KMS-11 (cell line): ENCODE results near the gene NT5E.

Experiments used
- H2AFZ ChIP-seq: fragments of 200-600 bp; sonication (generic); 2 replicates; pipeline ENCODE4 v1.6.1; 2016; ENCODE audit warnings: antibody characterized with exemption, mixed run types, low read depth
- H3K27ac ChIP-seq: fragments of 200-600 bp; sonication (generic); 2 replicates; pipeline ENCODE4 v1.6.1; 2016; ENCODE audit warnings: mild to moderate bottlenecking, mixed run types
- H3K27me3 ChIP-seq: fragments of 200-600 bp; sonication (generic); 2 replicates; pipeline ENCODE4 v1.6.1; 2017; ENCODE audit warnings: mild to moderate bottlenecking, low read depth, mixed run types, moderate library complexity; ENCODE audit not compliant: insufficient read depth
- H3K36me3 ChIP-seq: fragments of 200-600 bp; sonication (generic); 2 replicates; pipeline ENCODE4 v1.6.1; 2017; ENCODE audit warnings: mild to moderate bottlenecking, mixed run types; ENCODE audit not compliant: insufficient read depth
- H3K4me1 ChIP-seq: fragments of 200-600 bp; sonication (generic); 2 replicates; pipeline ENCODE4 v1.6.1; 2016; ENCODE audit warnings: mild to moderate bottlenecking, low read depth, mixed run types; ENCODE audit not compliant: poor library complexity, severe bottlenecking
- H3K4me2 ChIP-seq: fragments of 200-600 bp; sonication (generic); 2 replicates; pipeline ENCODE4 v1.7.0; 2016; ENCODE audit warnings: mild to moderate bottlenecking, mixed run types
- H3K4me3 ChIP-seq: fragments of 200-600 bp; sonication (generic); IDR thresholded peaks from 2 replicates; pipeline ENCODE4 v1.6.1; 2017; ENCODE audit warnings: low read depth, low read length, mixed read lengths; ENCODE audit not compliant: insufficient read depth
- H3K79me2 ChIP-seq: fragments of 200-600 bp; sonication (generic); 2 replicates; pipeline ENCODE4 v1.6.1; 2016; ENCODE audit warnings: low read depth, mixed run types; ENCODE audit not compliant: insufficient read depth
- H3K9ac ChIP-seq: fragments of 200-600 bp; sonication (generic); 2 replicates; pipeline ENCODE4 v1.6.1; 2016; ENCODE audit warnings: mild to moderate bottlenecking, mixed run types
- H4K20me1 ChIP-seq: fragments of 200-600 bp; sonication (generic); 2 replicates; pipeline ENCODE4 v1.6.1; 2016; ENCODE audit warnings: mild to moderate bottlenecking, mixed run types; ENCODE audit not compliant: insufficient read depth
- TF ChIP-seq, protein P1 (sequence below): fragments of 200-600 bp; sonication (generic); conservative IDR thresholded peaks from 2 replicates; pipeline ENCODE4 v1.6.1; 2017; ENCODE audit warnings: low read depth, mild to moderate bottlenecking, antibody characterized with exemption, low read length, moderate library complexity, mixed read lengths

Gene NT5E

GRCh38 chr6:85412911-85413430 lies 36.9 kb upstream of the NT5E start:
- Histone ChIP-seq H3K4me1 (no peaks in the 10 kb centered on the region), H3K4me2 (no peak overlapping the region), H3K4me3 (no peak overlapping the region), H3K79me2 (no peaks in the 10 kb centered on the region), H2AFZ (no peak overlapping the region), H3K9ac (no peak overlapping the region), H3K27me3 (no peaks in the 10 kb centered on the region), H4K20me1 (no peaks in the 10 kb centered on the region), H3K36me3 (no peaks in the 10 kb centered on the region), H3K27ac (no peak overlapping the region)
- TF ChIP-seq, protein P1, sequence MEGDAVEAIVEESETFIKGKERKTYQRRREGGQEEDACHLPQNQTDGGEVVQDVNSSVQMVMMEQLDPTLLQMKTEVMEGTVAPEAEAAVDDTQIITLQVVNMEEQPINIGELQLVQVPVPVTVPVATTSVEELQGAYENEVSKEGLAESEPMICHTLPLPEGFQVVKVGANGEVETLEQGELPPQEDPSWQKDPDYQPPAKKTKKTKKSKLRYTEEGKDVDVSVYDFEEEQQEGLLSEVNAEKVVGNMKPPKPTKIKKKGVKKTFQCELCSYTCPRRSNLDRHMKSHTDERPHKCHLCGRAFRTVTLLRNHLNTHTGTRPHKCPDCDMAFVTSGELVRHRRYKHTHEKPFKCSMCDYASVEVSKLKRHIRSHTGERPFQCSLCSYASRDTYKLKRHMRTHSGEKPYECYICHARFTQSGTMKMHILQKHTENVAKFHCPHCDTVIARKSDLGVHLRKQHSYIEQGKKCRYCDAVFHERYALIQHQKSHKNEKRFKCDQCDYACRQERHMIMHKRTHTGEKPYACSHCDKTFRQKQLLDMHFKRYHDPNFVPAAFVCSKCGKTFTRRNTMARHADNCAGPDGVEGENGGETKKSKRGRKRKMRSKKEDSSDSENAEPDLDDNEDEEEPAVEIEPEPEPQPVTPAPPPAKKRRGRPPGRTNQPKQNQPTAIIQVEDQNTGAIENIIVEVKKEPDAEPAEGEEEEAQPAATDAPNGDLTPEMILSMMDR: no peak

DNA sequence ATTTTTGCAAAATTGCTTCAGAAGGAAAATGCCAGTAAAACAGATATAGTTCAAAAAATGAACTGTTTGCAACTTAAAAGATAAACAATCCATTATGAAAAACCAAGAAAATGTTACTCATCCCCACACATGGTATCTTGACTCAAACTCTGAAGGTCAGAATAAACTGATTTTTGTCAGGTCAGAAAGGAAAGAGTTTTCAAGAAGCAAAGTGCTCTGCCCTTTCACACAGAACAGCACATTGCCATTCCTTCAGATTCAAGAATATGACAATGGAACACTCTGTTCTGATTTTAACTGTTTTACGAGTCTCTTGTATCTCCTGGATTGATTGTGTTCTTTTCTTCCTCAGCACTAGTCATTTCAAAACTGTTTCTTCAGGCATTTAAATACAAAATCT lies 33.8 kb upstream of the NT5E start:
- H4K20me1 ChIP-seq: no peaks in the 10 kb centered on the region
- H3K79me2 ChIP-seq: no peaks in the 10 kb centered on the region
- no peak overlapping the region for H3K27ac ChIP-seq
- no peaks in the 10 kb centered on the region for H3K4me1 ChIP-seq
- H3K9ac ChIP-seq: no peak overlapping the region
- H3K36me3 ChIP-seq: no peaks in the 10 kb centered on the region
- H3K4me3 ChIP-seq: no peak overlapping the region
- H3K4me2 ChIP-seq: no peak overlapping the region
- no peaks in the 10 kb centered on the region for H3K27me3 ChIP-seq
- no peak overlapping the region for H2AFZ ChIP-seq
- TF ChIP-seq, protein P1: no peak

DNA sequence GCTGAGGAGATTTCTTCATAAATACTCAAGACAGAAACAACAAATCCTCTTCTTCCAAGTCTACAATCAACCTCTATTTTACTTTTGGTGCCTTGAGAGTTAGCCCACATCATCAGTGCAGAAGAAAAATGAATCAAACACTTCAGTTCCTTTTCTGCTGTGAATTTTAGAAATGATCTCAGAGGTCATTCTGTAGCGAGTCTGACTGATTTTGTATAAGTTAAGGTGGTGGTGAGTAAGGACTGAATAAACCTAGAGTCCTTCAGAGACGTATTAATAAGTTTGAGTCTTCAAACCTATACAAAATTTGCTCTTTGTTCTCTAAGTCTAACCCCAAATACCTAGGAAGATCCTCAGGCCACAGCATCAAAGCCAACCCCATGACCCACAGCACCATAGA lies 33.1 kb upstream of the NT5E start:
- H3K4me3 ChIP-seq: no peak overlapping the region
- no peak overlapping the region for H2AFZ ChIP-seq
- H3K27ac ChIP-seq: no peak overlapping the region
- no peaks in the 10 kb centered on the region for H3K27me3 ChIP-seq
- no peaks in the 10 kb centered on the region for H4K20me1 ChIP-seq
- H3K79me2 ChIP-seq: no peaks in the 10 kb centered on the region
- H3K9ac ChIP-seq: no peak overlapping the region
- no peaks in the 10 kb centered on the region for H3K4me1 ChIP-seq
- TF ChIP-seq, protein P1: no peak
- no peak overlapping the region for H3K4me2 ChIP-seq
- H3K36me3 ChIP-seq: no peaks in the 10 kb centered on the region

DNA sequence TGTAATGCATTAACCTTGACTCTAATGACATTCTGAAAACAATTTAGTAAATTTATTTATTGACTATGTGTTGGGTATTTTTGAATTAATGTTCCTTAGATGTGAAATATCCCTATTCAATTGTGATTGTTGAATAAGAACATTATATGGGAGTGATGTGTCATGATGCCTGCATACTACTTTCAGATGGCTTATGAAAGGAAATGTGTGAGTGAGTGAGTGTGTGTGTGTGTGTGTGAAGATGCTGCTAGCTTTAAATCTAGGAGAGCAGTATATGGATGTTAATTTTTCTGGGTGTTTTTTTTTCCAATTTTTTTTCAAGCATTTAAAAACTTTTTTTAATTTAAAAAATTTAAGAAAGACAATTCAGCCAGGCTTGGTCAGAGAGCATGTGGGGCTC lies 32.5 kb upstream of the NT5E start:
- Histone ChIP-seq H3K9ac (no peak overlapping the region), H4K20me1 (no peaks in the 10 kb centered on the region), H3K36me3 (no peaks in the 10 kb centered on the region), H3K4me2 (no peak overlapping the region), H3K79me2 (no peaks in the 10 kb centered on the region), H3K27ac (no peak overlapping the region), H2AFZ (no peak overlapping the region), H3K4me1 (no peaks in the 10 kb centered on the region), H3K27me3 (no peaks in the 10 kb centered on the region), H3K4me3 (no peak overlapping the region)
- TF ChIP-seq, protein P1: no peak
